K562 (cell line): ENCODE results near the gene HK1. TPM values are rescaled to one million over a fixed set of nuclear protein-coding genes. Genes with fewer than 3 reads are reported as not detected.

Experiments used
- ATAC-seq: fragments of 200-7000 bp; cut with Tn5 transposase; 3 replicates; pipeline ENCODE4 v1.9.1; 2020; ENCODE audit warnings: moderate library complexity
- BruUV-seq: library from RNA; stranded (reverse); fragments of 400-500 nt; replicated peaks from 2 replicates; lab custom pipeline; 2021; lab: Mats Ljungman, UMichigan
- CTCF ChIA-PET: fragments of 300-600 bp; formaldehyde crosslinking; extraction: SDS; loops from one replicate; lab custom pipeline; 2021; ENCODE audit warnings: low intra/inter-chr PET ratio; lab: Yijun Ruan, JAX
- POLR2A ChIA-PET: fragments of 300-600, 350-650 bp; sonication (Branson Sonifier 250); formaldehyde crosslinking; extraction: SDS; loops from one replicate; lab custom pipeline; 2021; ENCODE audit warnings: antibody characterized with exemption, inconsistent platforms; lab: Yijun Ruan, JAX
- DNase-seq, 4 experiments: peaks; one replicate each; pipeline versions ENCODE4 v3.0.0 to v3.0.0-alpha.2; 2011 to 2018; ENCODE audit warnings: low spot score in 3 of 4, mixed read lengths in 3 of 4; ENCODE audit errors: extremely low read depth in 1 of 4
- FAIRE-seq: peaks from 2 replicates; lab custom pipeline; 2011; peaks lifted over from hg19 to GRCh38; lab: Jason Lieb, UNC
- H2AFZ ChIP-seq: 2 replicates; pipeline ENCODE4 v1.6.0; 2011; ENCODE audit warnings: low read depth, low read length, control low read depth, inconsistent platforms
- H3K27ac ChIP-seq: fragments of 200-600 bp; 3 replicates; pipeline ENCODE4 v1.8.0; 2011; ENCODE audit warnings: low read depth, mild to moderate bottlenecking, control low read depth, inconsistent platforms, low read length, moderate library complexity, mixed read lengths; ENCODE audit errors: extremely low read depth
- H3K27me3 ChIP-seq, 2 experiments: fragments of 300-600 bp in 1 of 2; 2 replicates in 1 of 2; 3 replicates in 1 of 2; pipeline versions ENCODE4 v1.6.0 to v1.8.0; 2011; ENCODE audit warnings: inconsistent platforms in 2 of 2, low read length in 2 of 2, mild to moderate bottlenecking in 1 of 2, mixed read lengths in 1 of 2, moderate library complexity in 1 of 2; ENCODE audit not compliant: control insufficient read depth in 2 of 2, insufficient read depth in 2 of 2
- H3K36me3 ChIP-seq: fragments of 300-600 bp; 3 replicates; pipeline ENCODE4 v1.8.0; 2011; ENCODE audit warnings: mild to moderate bottlenecking, low read length, inconsistent platforms; ENCODE audit not compliant: control insufficient read depth, insufficient read depth
- H3K4me1 ChIP-seq, 2 experiments: fragments of 200-600 bp in 1 of 2; replicated peaks in 1 of 2; 2 replicates in 1 of 2; 3 replicates in 1 of 2; pipeline versions ENCODE4 v1.5.1 to v1.8.0; 2011; ENCODE audit warnings: inconsistent platforms in 2 of 2, low read length in 2 of 2, mild to moderate bottlenecking in 1 of 2, mixed read lengths in 1 of 2, moderate library complexity in 1 of 2; ENCODE audit not compliant: control insufficient read depth in 2 of 2, insufficient read depth in 2 of 2
- H3K4me2 ChIP-seq: 2 replicates; pipeline ENCODE4 v1.6.1; 2011; ENCODE audit warnings: low read length, control low read depth, inconsistent platforms, mixed read lengths; ENCODE audit not compliant: insufficient read depth
- H3K4me3 ChIP-seq: fragments of 200-600 bp; sonication (generic), shearing (Covaris generic); 2 replicates; pipeline ENCODE4 v1.5.1; 2016; ENCODE audit warnings: control low read depth, inconsistent platforms
- H3K79me2 ChIP-seq: fragments of 200-600 bp; 3 replicates; pipeline ENCODE4 v1.8.0; 2011; ENCODE audit warnings: low read length, inconsistent platforms; ENCODE audit not compliant: control insufficient read depth, insufficient read depth
- H3K9ac ChIP-seq, 2 experiments: 2 replicates each; pipeline versions ENCODE4 v1.6.0 to v1.6.1; 2011; ENCODE audit warnings: low read depth in 2 of 2, low read length in 2 of 2, control low read depth in 1 of 2, inconsistent platforms in 1 of 2, mild to moderate bottlenecking in 1 of 2, mixed read lengths in 1 of 2; ENCODE audit not compliant: insufficient read depth in 1 of 2
- H3K9me1 ChIP-seq: one replicate; pipeline ENCODE4 v1.6.0; 2011; ENCODE audit warnings: inconsistent platforms, mild to moderate bottlenecking, low read length, moderate library complexity; ENCODE audit not compliant: control insufficient read depth, insufficient read depth
- H3K9me3 ChIP-seq: replicated peaks from 2 replicates; pipeline ENCODE4 v1.5.1; 2011; ENCODE audit warnings: low read depth, low read length, inconsistent platforms; ENCODE audit not compliant: control insufficient read depth, insufficient read depth
- H4K20me1 ChIP-seq: replicated peaks from 2 replicates; pipeline ENCODE4 v1.6.1; 2011; ENCODE audit warnings: low read length, inconsistent platforms, mixed read lengths; ENCODE audit not compliant: control insufficient read depth, insufficient read depth
- DPF2 ChIP-seq: fragments of 450-650 bp; IDR thresholded peaks from 2 replicates; pipeline ENCODE4 v1.6.1; 2016
- HIVEP1 ChIP-seq: fragments of 250-450 bp; sonication (Bioruptor Pico); IDR thresholded peaks from 2 replicates; pipeline ENCODE4 v1.4.0; 2020; ENCODE audit warnings: mild to moderate bottlenecking
- NFRKB ChIP-seq: fragments of 450-650 bp; IDR thresholded peaks from 2 replicates; pipeline ENCODE4 v1.6.1; 2016; ENCODE audit warnings: low read depth
- POLR2B ChIP-seq: fragments of 450-650 bp; IDR thresholded peaks from 2 replicates; pipeline ENCODE4 v1.6.1; 2018; ENCODE audit warnings: low read depth; ENCODE audit not compliant: partially characterized antibody
- ZBTB1 ChIP-seq: sonication (generic); formaldehyde crosslinking; IDR thresholded peaks from 2 replicates; pipeline ENCODE4 v1.8.1; 2023; ENCODE audit warnings: missing genetic modification reagents, low read depth, mild to moderate bottlenecking, borderline replicate concordance
- ZNF134 ChIP-seq: fragments of 250-450 bp; sonication (Bioruptor Pico); conservative IDR thresholded peaks from 2 replicates; pipeline ENCODE4 v1.4.0; 2020
- ZNF76 ChIP-seq: fragments of 250-450 bp; sonication (Bioruptor Pico); IDR thresholded peaks from 2 replicates; pipeline ENCODE4 v1.4.0; 2020; ENCODE audit warnings: mild to moderate bottlenecking, moderate library complexity, borderline replicate concordance
- WGBS: fragments of 100-300 bp; shearing (Covaris generic); methylation state at CpG from one replicate; pipeline ENCODE4 v1.1.6; 2016; ENCODE audit warnings: low coverage, mixed read lengths; ENCODE audit not compliant: insufficient coverage; ENCODE audit errors: missing lambda C conversion rate; 5-methylcytosine and 5-hydroxymethylcytosine counted together
- in situ Hi-C: fragments of 300-500 bp; cut with MboI; formaldehyde crosslinking; loops from 4 replicates; pipeline ENCODE4 v1.15.0; 2018; ENCODE audit warnings: inconsistent platforms, mixed read lengths
- intact Hi-C: fragments of 100-400 bp; cut with micrococcal nuclease; formaldehyde crosslinking; loops from 2 replicates; pipeline ENCODE4 v1.14.2; 2022
- polyA plus RNA-seq, 8 experiments: library from polyadenylated mRNA; depleted of rRNA in 4 of 8; stranded (reverse) in 5 of 8; unstranded in 3 of 8; fragments of >200 nt; fragmentation: Nextera tagmentation in 2 of 8; fragmentation: Illumina TruSeq in 1 of 8; extraction: Ambion mirVana in 2 of 8; extraction: Trizol in 1 of 8; gene quantifications; 2 replicates each; pipeline versions ENCODE4 v1.2.1 to v1.2.3, GENCODE V29; 2011 to 2014; ENCODE audit warnings: inconsistent platforms in 1 of 8, missing spikeins in 1 of 8
- total RNA-seq, 7 experiments: library from RNA; depleted of rRNA in 6 of 7; stranded (reverse); fragments of >200 nt in 6 of 7; fragmentation: Illumina TruSeq in 2 of 7; extraction: Trizol in 2 of 7; gene quantifications; 2 replicates each; pipeline versions ENCODE4 v1.2.1 to v1.2.3, GENCODE V29; 2011 to 2021; ENCODE audit warnings: low replicate concordance in 1 of 7
- TF ChIP-seq, protein P1 (sequence below): fragments of 450-650 bp; formaldehyde crosslinking; IDR thresholded peaks from 2 replicates; pipeline ENCODE4 v1.4.0; 2022; ENCODE audit warnings: mild to moderate bottlenecking, moderate library complexity
- TF ChIP-seq, protein P2 (sequence below), 2 experiments: fragments of 450-650 bp in 1 of 2; sonication (generic) in 1 of 2; formaldehyde crosslinking in 1 of 2; IDR thresholded peaks; 2 replicates each; pipeline versions ENCODE4 v1.7.1 to v1.9.0; 2016 to 2022; ENCODE audit warnings: inconsistent platforms in 1 of 2, mild to moderate bottlenecking in 1 of 2, missing genetic modification reagents in 1 of 2

Gene HK1
- total and polyA plus RNA-seq, 9 of the 15 experiments (the other 6 are each of a cell fraction or from before 2014, with no cell fraction given) = 29.2 to 444 (median 193) TPM

DNA sequence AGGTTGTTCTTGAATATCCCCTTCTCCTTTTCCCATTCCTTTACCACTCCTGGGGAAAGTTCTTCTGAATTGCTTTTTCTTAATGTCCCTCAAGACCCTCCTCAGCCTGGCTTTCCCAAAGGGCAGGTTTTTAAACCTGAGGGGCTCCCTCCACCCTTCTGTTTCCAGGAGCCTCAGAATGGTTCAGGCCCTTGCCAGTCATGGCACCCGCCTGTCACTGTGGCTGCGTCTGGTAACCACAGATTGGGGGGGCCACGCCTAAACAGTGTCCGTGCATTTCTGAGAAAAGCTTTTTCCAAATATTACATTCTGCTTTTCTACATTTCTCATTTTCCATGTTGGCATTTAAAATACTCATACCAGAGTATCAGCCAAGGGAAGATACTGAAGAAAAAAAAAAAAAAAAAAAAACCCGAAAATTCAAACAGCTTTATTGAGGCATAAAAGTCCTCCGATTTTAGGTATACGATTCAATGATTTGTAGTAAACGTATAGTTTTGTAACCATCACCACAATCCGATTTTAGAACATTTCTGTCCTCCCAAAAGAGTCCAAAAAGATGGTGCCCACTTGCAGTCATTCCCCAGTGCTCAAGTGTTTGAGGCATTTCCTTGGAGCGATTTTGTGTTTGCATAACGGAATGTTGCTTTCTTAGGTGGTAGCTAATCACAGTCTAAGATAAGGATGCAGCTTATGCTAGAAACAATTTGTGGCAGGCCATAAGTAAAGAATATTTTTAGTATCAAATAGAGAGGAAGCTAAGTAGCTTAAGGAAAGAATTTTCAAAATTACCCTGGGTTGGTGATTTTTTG lies 36.0 kb upstream of the HK1 start:
- WGBS = 18% methylated on average over 11 of the region's 11 CpGs
- in situ Hi-C loops (loop anchor here (25.0 kb wide), 1 partner anchor 395 kb away; the partner anchor contains the start of gene FAM241B), intact Hi-C loops (no loop called here)
- peaks cover 16 to 23% of the 10 kb centered on the region in 2 experiments; a peak in 4 of 5 replicates for H3K4me1 ChIP-seq
- no peak overlapping the region for H3K27ac ChIP-seq
- H2AFZ ChIP-seq = peak overlapping the region; percentile 76
- DNase-seq (peak; percentile 49 to 64 (median 56)), ATAC-seq (peak; percentile 53), FAIRE-seq (peak; percentile 72)
- H3K36me3 ChIP-seq = no peaks in the 10 kb centered on the region
- POLR2A ChIA-PET = interaction anchor here (0.6 to 2.3 kb wide), 8 partner anchors 8 to 148 kb away, joined by 3 to 8 read pairs (median 4); partner anchors contain the start of gene SUPV3L1
- H3K9me1 ChIP-seq = no peaks in the 10 kb centered on the region
- H3K79me2 ChIP-seq = no peaks in the 10 kb centered on the region
- no TSS peak for BruUV-seq
- no peaks in the 10 kb centered on the region for H3K9me3 ChIP-seq
- no peaks in the 10 kb centered on the region for H3K27me3 ChIP-seq
- CTCF ChIA-PET = interaction anchor here (0.6 kb wide), 1 partner anchor 272 kb away, joined by 3 read pairs; no protein-coding TSS in a partner anchor
- peak overlapping the region; percentile 55 for H3K4me2 ChIP-seq
- no peaks in the 10 kb centered on the region for H4K20me1 ChIP-seq
- H3K9ac ChIP-seq = peak overlapping the region; percentile 17 to 86; a peak in 2 of 4 replicates
- no peak overlapping the region for H3K4me3 ChIP-seq
- TF ChIP-seq ZBTB1 (no peak), ZNF134 (peak; percentile 95), NFRKB (no peak), DPF2 (no peak), HIVEP1 (CRISPR knock-in tag) (no peak), ZNF76 (CRISPR knock-in tag) (no peak), POLR2B (no peak)
- TF ChIP-seq, protein P1, sequence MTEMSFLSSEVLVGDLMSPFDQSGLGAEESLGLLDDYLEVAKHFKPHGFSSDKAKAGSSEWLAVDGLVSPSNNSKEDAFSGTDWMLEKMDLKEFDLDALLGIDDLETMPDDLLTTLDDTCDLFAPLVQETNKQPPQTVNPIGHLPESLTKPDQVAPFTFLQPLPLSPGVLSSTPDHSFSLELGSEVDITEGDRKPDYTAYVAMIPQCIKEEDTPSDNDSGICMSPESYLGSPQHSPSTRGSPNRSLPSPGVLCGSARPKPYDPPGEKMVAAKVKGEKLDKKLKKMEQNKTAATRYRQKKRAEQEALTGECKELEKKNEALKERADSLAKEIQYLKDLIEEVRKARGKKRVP (CRISPR knock-in tag) = no peak
- TF ChIP-seq, protein P2, sequence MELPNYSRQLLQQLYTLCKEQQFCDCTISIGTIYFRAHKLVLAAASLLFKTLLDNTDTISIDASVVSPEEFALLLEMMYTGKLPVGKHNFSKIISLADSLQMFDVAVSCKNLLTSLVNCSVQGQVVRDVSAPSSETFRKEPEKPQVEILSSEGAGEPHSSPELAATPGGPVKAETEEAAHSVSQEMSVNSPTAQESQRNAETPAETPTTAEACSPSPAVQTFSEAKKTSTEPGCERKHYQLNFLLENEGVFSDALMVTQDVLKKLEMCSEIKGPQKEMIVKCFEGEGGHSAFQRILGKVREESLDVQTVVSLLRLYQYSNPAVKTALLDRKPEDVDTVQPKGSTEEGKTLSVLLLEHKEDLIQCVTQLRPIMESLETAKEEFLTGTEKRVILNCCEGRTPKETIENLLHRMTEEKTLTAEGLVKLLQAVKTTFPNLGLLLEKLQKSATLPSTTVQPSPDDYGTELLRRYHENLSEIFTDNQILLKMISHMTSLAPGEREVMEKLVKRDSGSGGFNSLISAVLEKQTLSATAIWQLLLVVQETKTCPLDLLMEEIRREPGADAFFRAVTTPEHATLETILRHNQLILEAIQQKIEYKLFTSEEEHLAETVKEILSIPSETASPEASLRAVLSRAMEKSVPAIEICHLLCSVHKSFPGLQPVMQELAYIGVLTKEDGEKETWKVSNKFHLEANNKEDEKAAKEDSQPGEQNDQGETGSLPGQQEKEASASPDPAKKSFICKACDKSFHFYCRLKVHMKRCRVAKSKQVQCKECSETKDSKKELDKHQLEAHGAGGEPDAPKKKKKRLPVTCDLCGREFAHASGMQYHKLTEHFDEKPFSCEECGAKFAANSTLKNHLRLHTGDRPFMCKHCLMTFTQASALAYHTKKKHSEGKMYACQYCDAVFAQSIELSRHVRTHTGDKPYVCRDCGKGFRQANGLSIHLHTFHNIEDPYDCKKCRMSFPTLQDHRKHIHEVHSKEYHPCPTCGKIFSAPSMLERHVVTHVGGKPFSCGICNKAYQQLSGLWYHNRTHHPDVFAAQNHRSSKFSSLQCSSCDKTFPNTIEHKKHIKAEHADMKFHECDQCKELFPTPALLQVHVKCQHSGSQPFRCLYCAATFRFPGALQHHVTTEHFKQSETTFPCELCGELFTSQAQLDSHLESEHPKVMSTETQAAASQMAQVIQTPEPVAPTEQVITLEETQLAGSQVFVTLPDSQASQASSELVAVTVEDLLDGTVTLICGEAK (IDR thresholded peaks at IDR 0.05) = peak; percentile 74
- TF ChIP-seq, protein P2 (CRISPR knock-in tag; IDR thresholded peaks at IDR 0.05) = no peak
